ENCODE data around the gene TMIGD3.

TMIGD3 gene

DNA sequence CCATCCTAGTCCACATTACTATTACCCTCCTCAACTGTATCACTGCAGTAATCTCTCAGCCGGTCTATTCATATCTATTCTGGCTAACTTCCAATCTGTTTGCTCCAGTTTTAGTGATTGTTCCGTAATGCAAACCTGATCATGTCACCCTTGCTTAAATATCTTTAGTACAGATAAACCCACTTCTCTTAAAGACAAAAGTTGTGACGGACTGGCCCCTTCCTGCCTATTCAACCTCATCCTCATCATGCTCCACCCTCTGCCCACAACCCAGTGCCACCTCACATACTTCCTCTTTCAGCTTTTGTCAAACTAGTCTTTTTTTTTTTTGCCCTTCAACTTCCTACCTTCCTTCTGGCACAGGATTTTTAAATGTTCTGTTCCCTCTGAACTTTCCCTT is 32.4 kb downstream of the TMIGD3 start:
- DNase-seq (ENCODE audit: low read depth) = peak; percentile 93
- peak overlapping the region; percentile 14 for H3K4me3 ChIP-seq (ENCODE audit: low read depth, low read length)
- TF ChIP-seq MAX (IDR thresholded peaks at IDR 0.05; ENCODE audit: low read depth, low read length) (0 out of 2 replicates have a peak, but pooled peaks have one; percentile 27), POLR2A (IDR thresholded peaks at IDR 0.05; ENCODE audit: extremely low read depth, insufficient read length) (no peak)

DNA sequence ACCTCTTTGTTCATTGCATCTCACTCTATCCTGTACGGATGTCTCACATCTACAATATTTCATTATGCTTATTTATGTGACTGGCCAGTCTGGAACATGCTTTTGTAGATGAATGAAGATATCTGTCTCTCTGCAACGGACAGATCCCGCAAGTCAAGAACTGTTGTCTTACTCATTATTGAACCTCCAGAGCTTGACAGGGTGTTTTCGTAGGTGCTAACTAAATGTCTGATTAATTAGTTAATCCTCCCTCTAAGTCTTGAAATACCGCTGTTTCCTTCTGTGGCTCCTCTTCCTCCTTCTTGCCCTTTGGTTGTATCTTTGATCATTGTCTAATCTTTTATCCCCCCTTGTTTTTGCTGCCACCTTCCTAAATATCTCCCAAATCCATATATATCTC is 32.8 kb downstream of the TMIGD3 start:
- peak overlapping the region; percentile 14 for H3K4me3 ChIP-seq (ENCODE audit: low read depth, low read length)
- DNase-seq (ENCODE audit: low read depth) = no peak
- TF ChIP-seq MAX (IDR thresholded peaks at IDR 0.05; ENCODE audit: low read depth, low read length) (no peak), CTCF (IDR thresholded peaks at IDR 0.05; ENCODE audit: low read depth, low read length) (no peak), POLR2A (IDR thresholded peaks at IDR 0.05; ENCODE audit: extremely low read depth, insufficient read length) (no peak), MYC (IDR thresholded peaks at IDR 0.05; ENCODE audit: low read depth, low read length) (no peak)

DNA sequence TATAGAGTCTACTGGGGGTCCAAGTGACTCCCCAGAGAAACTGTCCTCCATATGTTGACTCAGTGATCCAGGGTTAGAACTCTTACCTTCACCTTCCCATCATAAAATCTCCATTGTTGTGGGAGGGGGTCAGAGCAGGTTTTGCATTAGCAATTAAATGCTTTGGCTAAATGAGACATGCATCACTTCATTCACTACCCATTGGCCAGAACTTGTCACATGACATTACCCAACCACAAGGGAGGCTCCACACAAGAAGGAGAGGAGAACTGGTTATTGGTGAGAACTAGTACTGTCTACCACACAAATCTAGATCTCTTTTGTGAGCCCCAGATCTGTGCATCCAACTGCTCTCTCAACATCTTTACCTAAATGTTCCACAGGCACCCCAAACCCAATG is 33.9 kb downstream of the TMIGD3 start:
- no peak overlapping the region for H3K4me3 ChIP-seq (ENCODE audit: low read depth, low read length)
- TF ChIP-seq MYC (IDR thresholded peaks at IDR 0.05; ENCODE audit: low read depth, low read length) (no peak), MAX (IDR thresholded peaks at IDR 0.05; ENCODE audit: low read depth, low read length) (no peak), POLR2A (IDR thresholded peaks at IDR 0.05; ENCODE audit: extremely low read depth, insufficient read length) (no peak), CTCF (IDR thresholded peaks at IDR 0.05; ENCODE audit: low read depth, low read length) (no peak)
- no peak for DNase-seq (ENCODE audit: low read depth)

DNA sequence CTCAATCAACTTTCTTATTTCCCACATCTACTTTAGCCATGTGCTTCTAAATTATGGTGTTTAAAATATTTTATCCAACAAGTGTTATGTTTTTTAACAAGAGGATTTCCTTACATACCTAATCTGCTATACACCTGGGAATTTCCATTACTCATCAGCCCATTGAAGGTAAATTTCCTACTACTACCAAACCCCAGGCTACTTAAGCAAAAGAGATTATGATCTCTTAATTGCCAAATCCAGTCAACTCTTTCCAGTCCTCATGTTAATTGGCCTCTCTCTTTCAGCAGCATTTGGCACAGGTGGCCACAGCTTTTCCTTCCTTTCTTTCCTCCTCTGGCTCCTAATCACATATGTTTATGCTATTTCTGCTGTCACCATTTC is 34.7 kb downstream of the TMIGD3 start:
- TF ChIP-seq MYC (IDR thresholded peaks at IDR 0.05; ENCODE audit: low read depth, low read length) = no peak
- TF ChIP-seq MAX (IDR thresholded peaks at IDR 0.05; ENCODE audit: low read depth, low read length) = no peak
- no peak for TF ChIP-seq CTCF (IDR thresholded peaks at IDR 0.05; ENCODE audit: low read depth, low read length)
- TF ChIP-seq POLR2A (IDR thresholded peaks at IDR 0.05; ENCODE audit: extremely low read depth, insufficient read length) = no peak
- no peak overlapping the region for H3K4me3 ChIP-seq (ENCODE audit: low read depth, low read length)
- no peak for DNase-seq (ENCODE audit: low read depth)

GRCh38 chr1:111467865-111468716 is 35.3 kb downstream of the TMIGD3 start:
- no peak overlapping the region for H3K4me3 ChIP-seq (ENCODE audit: low read depth, low read length)
- TF ChIP-seq CTCF (IDR thresholded peaks at IDR 0.05; ENCODE audit: low read depth, low read length) = peak; percentile 3
- no peak for TF ChIP-seq POLR2A (IDR thresholded peaks at IDR 0.05; ENCODE audit: extremely low read depth, insufficient read length)
- DNase-seq (ENCODE audit: low read depth) = no peak

- DNase-seq (ENCODE audit: low read depth) = no peak
- no peak overlapping the region for H3K4me3 ChIP-seq (ENCODE audit: low read depth, low read length)
- TF ChIP-seq POLR2A (IDR thresholded peaks at IDR 0.05; ENCODE audit: extremely low read depth, insufficient read length) = no peak
- no peak for TF ChIP-seq CTCF (IDR thresholded peaks at IDR 0.05; ENCODE audit: low read depth, low read length)
- TF ChIP-seq MYC (IDR thresholded peaks at IDR 0.05; ENCODE audit: low read depth, low read length) = no peak
- TF ChIP-seq MAX (IDR thresholded peaks at IDR 0.05; ENCODE audit: low read depth, low read length) = no peak
These were observed 37.0 kb downstream of the TMIGD3 start for GRCh38 chr1:111466480-111466879.

All from NB4 (cell line).